CD4-positive, alpha-beta T cell treated with Interleukin-15 for 4 hours (primary cell): Measurements from ENCODE around the gene INO80B.
A peak's percentile ranks its signal among the peaks of the same experiment; 100 is the strongest.
"Not testable (repeated sequence)": the region's sequence is repeated elsewhere in the genome, so short reads cannot be mapped to it uniquely, and the experiment has no call there.

Experiments used
- DNase-seq: peaks from one replicate; pipeline ENCODE4 v3.0.0-alpha.2; 2020; ENCODE audit warnings: low spot score

The INO80B gene

GRCh38 chr2:74482801-74483674 lies 28.2 kb downstream of the INO80B start, which contains the start of the genes CCDC142 and TTC31:
CCDC142 (minus strand) TSS chr2:74482998; CDS start chr2:74482837, 161 bp downstream.
TTC31 (plus strand) TSS chr2:74483081; CDS start chr2:74483096, 15 bp downstream.
- peak; percentile 95 for DNase-seq

- DNase-seq = not testable (repeated sequence)
Measured at GRCh38 chr2:74483675-74484164, 28.8 kb downstream of the INO80B start.

- DNase-seq = no peak
Measured at GRCh38 chr2:74486141-74486540, 31.3 kb downstream of the INO80B start.

DNA sequence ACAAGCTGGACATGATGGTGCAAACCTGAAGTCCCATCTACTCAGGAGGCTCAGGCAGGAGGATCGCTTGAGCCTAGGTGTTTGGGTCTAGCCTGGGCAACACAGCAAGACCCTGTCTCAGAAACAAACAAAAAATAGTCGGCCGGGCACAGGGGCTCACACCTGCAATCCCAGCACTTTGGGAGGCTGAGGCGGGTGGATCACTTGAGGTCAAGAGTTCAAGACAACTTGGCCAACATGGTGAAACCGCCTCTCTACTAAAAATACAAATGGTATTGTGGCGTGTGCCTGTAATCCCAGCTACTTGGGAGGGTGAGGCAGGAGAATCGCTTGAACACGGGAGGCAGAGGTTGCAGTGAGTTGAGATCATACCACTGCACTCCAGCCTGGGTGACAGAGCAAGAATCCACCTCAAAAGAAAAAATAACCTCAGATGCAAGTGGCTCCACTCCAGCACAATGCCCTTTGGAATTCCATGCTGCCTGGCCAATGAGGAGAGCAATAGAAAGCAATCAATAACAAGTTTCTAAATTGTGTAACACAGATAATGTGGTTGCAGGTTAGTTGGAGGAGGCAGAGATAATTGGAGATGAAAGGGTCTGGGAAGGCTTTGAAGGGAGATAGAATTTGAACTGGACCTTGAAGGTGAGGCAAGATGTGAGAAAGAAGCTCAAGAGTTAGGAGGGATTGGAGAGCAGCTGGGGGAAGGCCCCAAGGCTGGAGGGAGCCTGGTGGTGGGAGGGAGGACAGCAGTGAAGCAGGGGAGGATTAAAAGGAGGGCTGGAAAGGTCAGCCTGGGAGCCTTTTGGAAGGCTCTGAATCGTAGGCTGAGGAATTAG lies 34.0 kb downstream of the INO80B start:
- DNase-seq = no peak

DNA sequence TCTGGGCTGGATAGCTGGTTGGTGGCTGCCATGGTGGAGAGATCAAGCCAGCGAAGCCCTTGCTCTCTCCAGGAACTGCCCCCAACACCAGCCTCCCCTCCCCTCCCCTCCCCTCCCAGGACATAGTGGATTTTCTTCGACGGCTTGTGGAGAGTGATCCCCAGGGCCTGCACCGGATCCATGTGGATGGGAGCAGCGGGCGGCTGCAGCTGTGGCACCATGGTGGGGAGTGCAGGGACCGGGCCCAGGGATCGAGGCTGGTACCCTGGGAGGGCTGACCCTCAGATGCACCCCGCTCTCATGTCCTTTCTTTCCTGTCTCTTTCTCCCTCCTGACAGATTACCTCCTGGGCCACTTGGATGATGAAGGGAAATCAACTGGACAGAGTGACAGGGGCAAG lies 35.0 kb downstream of the INO80B start:
- no peak for DNase-seq

- DNase-seq = no peak
Measured at GRCh38 chr2:74491648-74492544, 37.0 kb downstream of the INO80B start.

DNA sequence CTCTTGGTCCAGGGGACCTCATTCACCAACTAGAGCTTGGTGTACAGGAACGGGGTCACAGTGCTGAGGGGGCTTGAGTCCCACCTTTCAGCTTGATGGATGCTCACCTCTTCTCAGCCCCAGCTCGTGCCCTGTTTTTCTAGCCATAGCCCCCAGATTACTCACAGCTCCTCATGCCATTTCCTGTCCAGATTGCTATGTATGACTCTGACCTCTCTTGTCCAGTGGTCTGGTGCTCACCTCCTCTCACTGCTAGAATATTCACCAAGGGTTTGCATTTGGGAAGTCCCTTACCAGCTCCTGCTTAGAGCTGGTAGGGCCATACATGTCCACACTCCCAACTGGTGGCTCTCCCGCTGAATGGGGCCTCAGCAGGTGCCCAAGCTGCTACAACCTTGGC lies 38.7 kb downstream of the INO80B start:
- DNase-seq = no peak

- DNase-seq = no peak
Measured at GRCh38 chr2:74495440-74495839, 40.6 kb downstream of the INO80B start.

DNA sequence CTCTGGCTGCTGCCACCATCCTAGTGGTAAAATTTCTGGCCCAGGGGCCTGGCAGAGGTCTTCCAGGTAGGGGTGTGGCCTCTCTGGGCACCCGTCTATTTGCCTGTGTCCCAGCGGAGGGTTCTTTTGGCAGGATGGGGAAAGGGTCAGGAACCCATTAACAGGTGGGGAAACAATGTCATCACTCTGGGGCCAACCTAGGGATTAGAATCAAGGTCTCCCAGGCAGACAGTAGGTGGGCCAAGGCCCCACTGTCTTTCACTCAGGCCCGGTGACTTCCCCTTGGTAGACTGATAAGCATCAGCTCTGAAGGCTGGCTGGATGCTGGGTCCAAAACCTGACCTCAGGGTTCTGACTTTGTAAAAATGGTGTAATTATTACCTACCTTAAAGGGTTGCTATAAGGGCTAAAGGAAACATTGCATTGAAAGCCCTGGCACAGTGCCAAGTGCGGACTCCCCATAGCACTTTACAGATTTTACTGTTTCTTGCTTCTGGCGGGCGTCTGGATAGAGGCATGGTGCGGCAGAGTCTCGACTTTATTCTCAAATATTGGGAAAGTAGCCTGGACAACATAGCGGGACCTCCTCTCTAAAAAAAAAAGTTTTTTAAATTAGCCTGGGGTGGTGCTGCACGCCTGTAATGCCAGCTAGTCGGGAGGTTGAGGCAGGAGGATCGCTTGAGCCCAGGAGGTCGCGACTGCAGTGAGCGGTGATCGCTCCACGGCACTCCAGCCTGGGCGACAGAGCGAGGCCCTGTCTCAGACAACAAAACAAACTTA lies 42.3 kb downstream of the INO80B start:
- no peak for DNase-seq

GRCh38 chr2:74497777-74498499 lies 43.1 kb downstream of the INO80B start:
- DNase-seq = no peak

GRCh38 chr2:74498500-74499266 lies 43.8 kb downstream of the INO80B start:
- DNase-seq = peak; percentile 45

- no peak for DNase-seq
Measured at GRCh38 chr2:74499267-74499939, 44.5 kb downstream of the INO80B start, which contains the start of gene LBX2. LBX2 (minus strand) TSS chr2:74499603; CDS start chr2:74499537, 66 bp downstream.

- no peak for DNase-seq
Measured at GRCh38 chr2:74499940-74500577, 45.2 kb downstream of the INO80B start.

GRCh38 chr2:74500578-74500946 lies 45.7 kb downstream of the INO80B start:
- DNase-seq = no peak

- no peak for DNase-seq
Measured at GRCh38 chr2:74501335-74502071, 46.6 kb downstream of the INO80B start.

DNA sequence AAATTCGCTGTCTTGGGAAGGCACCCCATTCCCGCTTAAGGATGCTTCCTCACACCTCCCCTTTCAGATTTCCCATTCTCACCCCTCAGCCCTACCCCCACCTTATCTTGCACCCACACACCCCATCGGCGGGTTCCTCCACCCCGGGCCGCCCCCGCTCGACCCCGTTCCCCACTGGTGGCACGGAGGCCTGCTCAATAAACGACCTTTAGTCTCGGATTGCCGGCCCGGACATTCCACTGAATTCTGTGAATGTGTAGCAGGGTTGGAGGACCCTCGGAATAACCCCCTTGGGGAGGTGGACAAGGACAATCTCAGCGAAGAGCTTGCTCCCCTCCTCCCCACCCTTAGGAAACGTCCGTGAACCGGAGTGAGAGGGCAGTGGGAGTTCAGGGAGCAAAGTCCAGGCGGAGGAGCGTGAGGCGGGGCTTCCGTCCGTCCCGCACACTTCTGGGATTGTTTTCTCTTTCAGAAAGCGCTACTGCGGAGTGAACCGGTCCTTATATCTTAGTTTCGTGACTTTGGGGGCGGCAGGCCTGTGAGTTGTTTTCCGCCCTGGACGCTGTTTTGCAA lies 47.3 kb downstream of the INO80B start:
- no peak for DNase-seq
